Measurements from ENCODE around the gene FHOD3. TPM values are rescaled to one million over a fixed set of nuclear protein-coding genes. Genes with fewer than 3 reads are reported as not detected.
A peak's percentile ranks its signal among the peaks of the same experiment; 100 is the strongest.

FHOD3 gene
- total and polyA plus RNA-seq, 2 of the 8 experiments (the other 6 are each of a cell fraction or from before 2014, with no cell fraction given): 9.7 to 10.5 TPM

GRCh38 chr18:36308711-36309435, 11.4 kb downstream of the FHOD3 start:
- H3K4me1 ChIP-seq (replicated peaks in 1 of 4; ENCODE audit: control insufficient read depth in 3 of 4, insufficient read depth in 4 of 4, low read length in 3 of 4): peaks cover 2 to 10% (median 5%) of the 10 kb centered on the region in 4 experiments; a peak in 6 of 7 replicates
- no peaks in the 10 kb centered on the region for H3K27me3 ChIP-seq (replicated peaks in 1 of 4; ENCODE audit: control insufficient read depth in 3 of 4, extremely low read depth in 1 of 4, insufficient read depth in 3 of 4, low read length in 3 of 4)
- no peak overlapping the region for H3K4me3 ChIP-seq (ENCODE audit: extremely low read depth in 1 of 4, insufficient read depth in 2 of 4, low read depth in 3 of 4, low read length in 4 of 4)
- H3K23ac ChIP-seq (ENCODE audit: insufficient read length): no peak overlapping the region
- no peaks in the 10 kb centered on the region for H3K36me3 ChIP-seq (ENCODE audit: control insufficient read depth in 2 of 4, insufficient read depth in 4 of 4, low read length in 3 of 4)
- 84% methylated on average over 7 of the region's 7 CpGs; no CpG with 5 or more reads in 1 of the 2 experiments for WGBS, 2 experiments (ENCODE audit: extremely low coverage in 1 of 2, insufficient coverage in 1 of 2, insufficient read length in 1 of 2, insufficient replicate concordance in 2 of 2, low coverage in 1 of 2, low lambda C conversion rate in 2 of 2, missing lambda C conversion rate in 1 of 2)
- DNase-seq (ENCODE audit: low read depth in 1 of 2, low spot score in 2 of 2) (no peak), FAIRE-seq (no peak)
- no peak overlapping the region for H3K14ac ChIP-seq (ENCODE audit: insufficient read length)
- H3K79me1 ChIP-seq (ENCODE audit: low read depth, low read length): no peaks in the 10 kb centered on the region; the same call in 1 of the 2 replicates
- H3K23me2 ChIP-seq (ENCODE audit: low read depth, low read length): no peaks in the 10 kb centered on the region
- no peak overlapping the region; the same call in 1 of the 2 replicates for H2BK12ac ChIP-seq (ENCODE audit: low read depth, low read length)
- no peak overlapping the region for H4K91ac ChIP-seq (replicated peaks; ENCODE audit: insufficient read length, low read length)
- H2BK120ac ChIP-seq (replicated peaks; ENCODE audit: low read depth, low read length): no peak overlapping the region
- no peak overlapping the region for H4K8ac ChIP-seq (ENCODE audit: extremely low read depth, insufficient read depth, low read length)
- H3K79me2 ChIP-seq (ENCODE audit: control insufficient read depth in 1 of 2, insufficient read depth in 2 of 2, low read length in 2 of 2): no peaks in the 10 kb centered on the region; a peak in 1 of 4 replicates
- 0 out of 2 replicates have a peak overlapping the region, but pooled peaks have one; percentile 28 for H2BK5ac ChIP-seq (ENCODE audit: low read depth, low read length)
- H2BK20ac ChIP-seq (ENCODE audit: low read length): no peak overlapping the region
- no peak overlapping the region for H3K4ac ChIP-seq (replicated peaks; ENCODE audit: insufficient read length, low read depth, low read length)
- H3K56ac ChIP-seq (replicated peaks; ENCODE audit: insufficient read length, low read depth, low read length): no peak overlapping the region
- H2AK5ac ChIP-seq (ENCODE audit: low read depth, low read length): no peak overlapping the region; the same call in 1 of the 2 replicates
- no peak overlapping the region; the same call in 1 of the 2 replicates for H3K18ac ChIP-seq (ENCODE audit: extremely low read depth, low read length)
- H3K9me3 ChIP-seq (ENCODE audit: insufficient read depth in 2 of 2, low read depth in 1 of 2, low read length in 1 of 2): no peaks in the 10 kb centered on the region
- no peak overlapping the region for H3K4me2 ChIP-seq (ENCODE audit: insufficient read depth in 1 of 2, low read depth in 2 of 2, low read length in 2 of 2)
- H2AFZ ChIP-seq (ENCODE audit: low read length): no peak overlapping the region
- no peaks in the 10 kb centered on the region for H4K20me1 ChIP-seq (replicated peaks in 1 of 2; ENCODE audit: control insufficient read depth in 1 of 2, insufficient read depth in 2 of 2, low read length in 2 of 2)
- no peak overlapping the region for H4K5ac ChIP-seq (ENCODE audit: insufficient read length, low read depth, low read length)
- POLR2A ChIA-PET (ENCODE audit: partially characterized antibody): interaction anchor here (0.8 to 2.3 kb wide), 2 partner anchors 11 to 21 kb away, joined by 3 to 5 read pairs; partner anchors contain the start of gene FHOD3
- H3K27ac ChIP-seq (ENCODE audit: low read depth, low read length): no peak overlapping the region
- H2BK15ac ChIP-seq (ENCODE audit: low read length): no peak overlapping the region
- CTCF ChIA-PET (ENCODE audit: partially characterized antibody): interaction anchor here (0.9 to 2.2 kb wide), 5 partner anchors 11 to 460 kb away, joined by 3 to 12 read pairs (median 4); no protein-coding TSS in a partner anchor
- H3K9ac ChIP-seq (replicated peaks in 1 of 4; ENCODE audit: extremely low read depth in 1 of 4, low read depth in 3 of 4, low read length in 3 of 4): no peak overlapping the region
- no peak for TF ChIP-seq KDM5A (IDR thresholded peaks at IDR 0.05; ENCODE audit: low read length)
- no peak for TF ChIP-seq SP4 (IDR thresholded peaks at IDR 0.05; ENCODE audit: low read length)
- no peak for TF ChIP-seq RXRA (IDR thresholded peaks at IDR 0.05; ENCODE audit: insufficient read depth, low read depth, low read length)
- no peak for TF ChIP-seq ASH2L (IDR thresholded peaks at IDR 0.05; ENCODE audit: low read length)
- TF ChIP-seq TCF12 (IDR thresholded peaks at IDR 0.05; ENCODE audit: low read depth, low read length): no peak
- no peak for TF ChIP-seq FOSL1 (IDR thresholded peaks at IDR 0.05; ENCODE audit: insufficient read depth, low read depth, low read length)
- TF ChIP-seq SP1 (IDR thresholded peaks at IDR 0.05; ENCODE audit: low read depth, low read length): no peak
- no peak for TF ChIP-seq KDM4A (IDR thresholded peaks at IDR 0.05; ENCODE audit: low read depth, low read length, severe bottlenecking)
- TF ChIP-seq ATF3 (IDR thresholded peaks at IDR 0.05; ENCODE audit: insufficient read depth, low read depth, low read length): no peak
- TF ChIP-seq CTBP2 (IDR thresholded peaks at IDR 0.05; ENCODE audit: borderline replicate concordance, insufficient read depth, insufficient read length, low read length): no peak
- TF ChIP-seq CHD2 (IDR thresholded peaks at IDR 0.05; ENCODE audit: low read length): no peak
- no peak for TF ChIP-seq CBX5 (IDR thresholded peaks at IDR 0.05; ENCODE audit: low read depth, low read length)
- no peak for TF ChIP-seq SIRT6 (IDR thresholded peaks at IDR 0.05; ENCODE audit: low read length)
